Activated T-helper 2 cell treated with anti-CD3 and anti-CD28 coated beads, Interferon-gamma antibody, Interleukin-2, Interleukin-4, amounts not matched to agents 10 μg/mL and 5 μg/mL and 100 μg/mL, durations not matched to agents 14 hours and 24 hours and 36 hours (primary cell): ENCODE data around the gene RTN4R. TPM values are rescaled to one million over a fixed set of nuclear protein-coding genes. Genes with fewer than 3 reads are reported as not detected.
A peak's percentile ranks its signal among the peaks of the same experiment; 100 is the strongest.

ENCODE experiments used
- DNase-seq: peaks from one replicate; pipeline ENCODE4 v3.0.0; 2021; ENCODE audit warnings: low spot score
- H3K27ac Mint-ChIP-seq: one replicate; pipeline ENCODE4 v1.8.0; 2021; ENCODE audit warnings: mixed read lengths
- H3K27me3 Mint-ChIP-seq: one replicate; pipeline ENCODE4 v1.8.0; 2021; ENCODE audit warnings: low read depth, mixed read lengths
- H3K36me3 Mint-ChIP-seq: one replicate; pipeline ENCODE4 v1.8.0; 2021; ENCODE audit warnings: low read depth, mixed read lengths
- H3K4me1 Mint-ChIP-seq: one replicate; pipeline ENCODE4 v1.8.0; 2021; ENCODE audit warnings: low read depth, mixed read lengths
- H3K4me3 Mint-ChIP-seq: one replicate; pipeline ENCODE4 v1.8.0; 2021; ENCODE audit warnings: low read depth, mild to moderate bottlenecking, moderate library complexity, mixed read lengths
- H3K9me3 Mint-ChIP-seq: one replicate; pipeline ENCODE4 v1.8.0; 2021; ENCODE audit warnings: mixed read lengths
- intact Hi-C: fragments of 100-400 bp; cut with micrococcal nuclease; formaldehyde crosslinking; loops from one replicate; pipeline ENCODE4 v1.15.1; 2023
- total RNA-seq: library from RNA; stranded (reverse); gene quantifications from 2 replicates; pipeline ENCODE4 v1.2.3, GENCODE V29; 2022

Gene RTN4R
- total RNA-seq, 1 donor from 2014 or later, result 1.9 TPM

GRCh38 chr22:20205464-20205963, 62.6 kb downstream of the RTN4R start:
- intact Hi-C loops, result no loop called here
- peak overlapping the region; percentile 89 for H3K4me3 Mint-ChIP-seq
- H3K27ac Mint-ChIP-seq, result peak overlapping the region; percentile 77

GRCh38 chr22:20204806-20205205, 63.3 kb downstream of the RTN4R start:
- Mint-ChIP-seq H3K27me3 (no peaks in the 10 kb centered on the region), H3K27ac (no peak overlapping the region), H3K4me1 (peaks cover 18% of the 10 kb centered on the region), H3K4me3 (no peak overlapping the region), H3K36me3 (no peaks in the 10 kb centered on the region), H3K9me3 (no peaks in the 10 kb centered on the region)
- DNase-seq, result no peak
- intact Hi-C loops, result no loop called here

More at GRCh38 chr22:20205464-20205963, 62.6 kb downstream of the RTN4R start:
- peaks cover 18% of the 10 kb centered on the region for H3K4me1 Mint-ChIP-seq
- no peaks in the 10 kb centered on the region for H3K27me3 Mint-ChIP-seq
- H3K36me3 Mint-ChIP-seq, result no peaks in the 10 kb centered on the region
- DNase-seq, result no peak
- no peaks in the 10 kb centered on the region for H3K9me3 Mint-ChIP-seq

- no peaks in the 10 kb centered on the region for H3K9me3 Mint-ChIP-seq
- no peak overlapping the region for H3K4me3 Mint-ChIP-seq
- H3K36me3 Mint-ChIP-seq, result no peaks in the 10 kb centered on the region
- H3K4me1 Mint-ChIP-seq, result peaks cover 18% of the 10 kb centered on the region
- H3K27ac Mint-ChIP-seq, result no peak overlapping the region
- no peaks in the 10 kb centered on the region for H3K27me3 Mint-ChIP-seq
- intact Hi-C loops, result no loop called here
- no peak for DNase-seq
Measured at GRCh38 chr22:20204311-20204710, 63.8 kb downstream of the RTN4R start.

- Mint-ChIP-seq H3K9me3 (no peaks in the 10 kb centered on the region), H3K27ac (no peak overlapping the region), H3K4me1 (peaks cover 18% of the 10 kb centered on the region), H3K36me3 (no peaks in the 10 kb centered on the region), H3K4me3 (no peak overlapping the region), H3K27me3 (no peaks in the 10 kb centered on the region)
- intact Hi-C loops, result no loop called here
- no peak for DNase-seq
Measured at GRCh38 chr22:20203552-20204201, 64.4 kb downstream of the RTN4R start.

GRCh38 chr22:20203142-20203551, 65.0 kb downstream of the RTN4R start:
- peaks cover 16% of the 10 kb centered on the region for H3K4me1 Mint-ChIP-seq
- intact Hi-C loops, result no loop called here
- H3K27ac Mint-ChIP-seq, result no peak overlapping the region
- H3K27me3 Mint-ChIP-seq, result no peaks in the 10 kb centered on the region
- no peak overlapping the region for H3K4me3 Mint-ChIP-seq
- no peak for DNase-seq
- no peaks in the 10 kb centered on the region for H3K9me3 Mint-ChIP-seq
- H3K36me3 Mint-ChIP-seq, result no peaks in the 10 kb centered on the region

- no peaks in the 10 kb centered on the region for H3K36me3 Mint-ChIP-seq
- H3K4me1 Mint-ChIP-seq, result peaks cover 8% of the 10 kb centered on the region
- H3K27me3 Mint-ChIP-seq, result no peaks in the 10 kb centered on the region
- intact Hi-C loops, result no loop called here
- no peak overlapping the region for H3K4me3 Mint-ChIP-seq
- DNase-seq, result no peak
- no peaks in the 10 kb centered on the region for H3K9me3 Mint-ChIP-seq
- no peak overlapping the region for H3K27ac Mint-ChIP-seq
Measured at GRCh38 chr22:20201837-20202392, 66.2 kb downstream of the RTN4R start.

GRCh38 chr22:20199906-20200305, 68.2 kb downstream of the RTN4R start:
- H3K9me3 Mint-ChIP-seq, result no peaks in the 10 kb centered on the region
- H3K36me3 Mint-ChIP-seq, result no peaks in the 10 kb centered on the region
- H3K4me3 Mint-ChIP-seq, result no peak overlapping the region
- no peak overlapping the region for H3K27ac Mint-ChIP-seq
- H3K4me1 Mint-ChIP-seq, result no peaks in the 10 kb centered on the region
- intact Hi-C loops, result no loop called here
- no peak for DNase-seq
- no peaks in the 10 kb centered on the region for H3K27me3 Mint-ChIP-seq

- no peak for DNase-seq
- no peak overlapping the region for H3K4me3 Mint-ChIP-seq
- H3K27me3 Mint-ChIP-seq, result no peaks in the 10 kb centered on the region
- no peaks in the 10 kb centered on the region for H3K36me3 Mint-ChIP-seq
- H3K27ac Mint-ChIP-seq, result no peak overlapping the region
- H3K9me3 Mint-ChIP-seq, result no peaks in the 10 kb centered on the region
- intact Hi-C loops, result no loop called here
- no peaks in the 10 kb centered on the region for H3K4me1 Mint-ChIP-seq
Measured at GRCh38 chr22:20199413-20199842, 68.7 kb downstream of the RTN4R start.

- Mint-ChIP-seq H3K4me3 (no peak overlapping the region), H3K27me3 (no peaks in the 10 kb centered on the region), H3K4me1 (no peaks in the 10 kb centered on the region), H3K36me3 (no peaks in the 10 kb centered on the region), H3K27ac (no peak overlapping the region), H3K9me3 (no peaks in the 10 kb centered on the region)
- DNase-seq, result no peak
- intact Hi-C loops, result no loop called here
Measured at GRCh38 chr22:20198557-20199319, 69.4 kb downstream of the RTN4R start.

GRCh38 chr22:20197407-20198030, 70.6 kb downstream of the RTN4R start:
- Mint-ChIP-seq H3K27ac (no peak overlapping the region), H3K36me3 (no peaks in the 10 kb centered on the region), H3K27me3 (no peaks in the 10 kb centered on the region), H3K4me1 (no peaks in the 10 kb centered on the region), H3K4me3 (no peak overlapping the region), H3K9me3 (no peaks in the 10 kb centered on the region)
- DNase-seq, result no peak
- intact Hi-C loops, result no loop called here

- H3K36me3 Mint-ChIP-seq, result no peaks in the 10 kb centered on the region
- no peak overlapping the region for H3K27ac Mint-ChIP-seq
- H3K4me3 Mint-ChIP-seq, result no peak overlapping the region
- no peaks in the 10 kb centered on the region for H3K4me1 Mint-ChIP-seq
- no peaks in the 10 kb centered on the region for H3K9me3 Mint-ChIP-seq
- intact Hi-C loops, result no loop called here
- H3K27me3 Mint-ChIP-seq, result no peaks in the 10 kb centered on the region
- DNase-seq, result no peak
Measured at GRCh38 chr22:20196094-20196842, 71.8 kb downstream of the RTN4R start.
